Measurements from ENCODE around the gene IGFN1. TPM values are rescaled to one million over a fixed set of nuclear protein-coding genes. Genes with fewer than 3 reads are reported as not detected.

Gene IGFN1
- total and polyA plus RNA-seq, 9 of the 15 experiments (the other 6 are each of a cell fraction or from before 2014, with no cell fraction given): 0.04 TPM; not detected in 8

GRCh38 chr1:201171063-201172036 lies 19.3 kb upstream of the IGFN1 start (continued):
- TF ChIP-seq ZNF239 (CRISPR knock-in tag; IDR thresholded peaks at IDR 0.05) (no peak), ZNF134 (CRISPR knock-in tag; conservative IDR thresholded peaks at IDR 0.05) (no peak), E2F1 (CRISPR knock-in tag; IDR thresholded peaks at IDR 0.05) (no peak), KLF1 (tag; IDR thresholded peaks at IDR 0.05) (no peak), U2AF2 (optimal IDR thresholded peaks at IDR 0.05; ENCODE audit: low read depth, low read length) (no peak), PCBP1 (IDR thresholded peaks at IDR 0.05; ENCODE audit: low read depth, low read length, poor library complexity, severe bottlenecking) (no peak), NR2C1 (IDR thresholded peaks at IDR 0.05) (no peak), NR2C1 (tag; IDR thresholded peaks at IDR 0.05) (no peak), FOS (IDR thresholded peaks at IDR 0.05; ENCODE audit: extremely low read depth, insufficient read length) (no peak), GTF2F1 (IDR thresholded peaks at IDR 0.05; ENCODE audit: low read depth, low read length) (no peak), MYC (IDR thresholded peaks at IDR 0.05; ENCODE audit: low read depth, low read length) (no peak), MYC (CRISPR knock-in tag; IDR thresholded peaks at IDR 0.05; ENCODE audit: borderline replicate concordance, low read depth) (0 out of 2 replicates have a peak, but pooled peaks have one; percentile 3), NFIX (CRISPR knock-in tag; IDR thresholded peaks at IDR 0.05; ENCODE audit: low read depth) (no peak), CREM (IDR thresholded peaks at IDR 0.05; ENCODE audit: low read depth) (peak; percentile 91), LCOR (CRISPR knock-in tag; IDR thresholded peaks at IDR 0.05) (no peak), YBX1 (IDR thresholded peaks at IDR 0.05) (no peak), RNF2 (IDR thresholded peaks at IDR 0.05) (no peak), ZFX (CRISPR knock-in tag; IDR thresholded peaks at IDR 0.05) (peak; percentile 86), NRF1 (conservative IDR thresholded peaks at IDR 0.05 in 1 of 2, IDR thresholded peaks at IDR 0.05 in 1 of 2) (no peak; a peak in 1 of 4 replicates), SP1 (CRISPR knock-in tag; IDR thresholded peaks at IDR 0.05) (no peak), ZNF76 (CRISPR knock-in tag; IDR thresholded peaks at IDR 0.05; ENCODE audit: borderline replicate concordance) (no peak)
- TF ChIP-seq, protein P1, sequence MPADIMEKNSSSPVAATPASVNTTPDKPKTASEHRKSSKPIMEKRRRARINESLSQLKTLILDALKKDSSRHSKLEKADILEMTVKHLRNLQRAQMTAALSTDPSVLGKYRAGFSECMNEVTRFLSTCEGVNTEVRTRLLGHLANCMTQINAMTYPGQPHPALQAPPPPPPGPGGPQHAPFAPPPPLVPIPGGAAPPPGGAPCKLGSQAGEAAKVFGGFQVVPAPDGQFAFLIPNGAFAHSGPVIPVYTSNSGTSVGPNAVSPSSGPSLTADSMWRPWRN (IDR thresholded peaks at IDR 0.05; ENCODE audit: low read depth): no peak
- TF ChIP-seq, protein P2, sequence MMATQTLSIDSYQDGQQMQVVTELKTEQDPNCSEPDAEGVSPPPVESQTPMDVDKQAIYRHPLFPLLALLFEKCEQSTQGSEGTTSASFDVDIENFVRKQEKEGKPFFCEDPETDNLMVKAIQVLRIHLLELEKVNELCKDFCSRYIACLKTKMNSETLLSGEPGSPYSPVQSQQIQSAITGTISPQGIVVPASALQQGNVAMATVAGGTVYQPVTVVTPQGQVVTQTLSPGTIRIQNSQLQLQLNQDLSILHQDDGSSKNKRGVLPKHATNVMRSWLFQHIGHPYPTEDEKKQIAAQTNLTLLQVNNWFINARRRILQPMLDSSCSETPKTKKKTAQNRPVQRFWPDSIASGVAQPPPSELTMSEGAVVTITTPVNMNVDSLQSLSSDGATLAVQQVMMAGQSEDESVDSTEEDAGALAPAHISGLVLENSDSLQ (IDR thresholded peaks at IDR 0.05): no peak
- TF ChIP-seq, protein P3, sequence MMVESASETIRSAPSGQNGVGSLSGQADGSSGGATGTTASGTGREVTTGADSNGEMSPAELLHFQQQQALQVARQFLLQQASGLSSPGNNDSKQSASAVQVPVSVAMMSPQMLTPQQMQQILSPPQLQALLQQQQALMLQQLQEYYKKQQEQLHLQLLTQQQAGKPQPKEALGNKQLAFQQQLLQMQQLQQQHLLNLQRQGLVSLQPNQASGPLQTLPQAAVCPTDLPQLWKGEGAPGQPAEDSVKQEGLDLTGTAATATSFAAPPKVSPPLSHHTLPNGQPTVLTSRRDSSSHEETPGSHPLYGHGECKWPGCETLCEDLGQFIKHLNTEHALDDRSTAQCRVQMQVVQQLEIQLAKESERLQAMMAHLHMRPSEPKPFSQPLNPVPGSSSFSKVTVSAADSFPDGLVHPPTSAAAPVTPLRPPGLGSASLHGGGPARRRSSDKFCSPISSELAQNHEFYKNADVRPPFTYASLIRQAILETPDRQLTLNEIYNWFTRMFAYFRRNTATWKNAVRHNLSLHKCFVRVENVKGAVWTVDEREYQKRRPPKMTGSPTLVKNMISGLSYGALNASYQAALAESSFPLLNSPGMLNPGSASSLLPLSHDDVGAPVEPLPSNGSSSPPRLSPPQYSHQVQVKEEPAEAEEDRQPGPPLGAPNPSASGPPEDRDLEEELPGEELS (CRISPR knock-in tag; IDR thresholded peaks at IDR 0.05; ENCODE audit: borderline replicate concordance): peak; percentile 78; the same call in 1 of the 2 replicates

Data from K562 (cell line).